NCI-H1092 (cell line): Measurements from ENCODE around the gene SLC7A5.
"Not testable (repeated sequence)": the region's sequence is repeated elsewhere in the genome, so short reads cannot be mapped to it uniquely, and the experiment has no call there.

Experiments used
- DNase-seq: peaks from one replicate; lab custom pipeline; 2025; lab: John Stamatoyannopoulos, UW

Gene SLC7A5

GRCh38 chr16:87822108-87822970 is 47.0 kb downstream of the SLC7A5 start:
- DNase-seq, result no peak

DNA sequence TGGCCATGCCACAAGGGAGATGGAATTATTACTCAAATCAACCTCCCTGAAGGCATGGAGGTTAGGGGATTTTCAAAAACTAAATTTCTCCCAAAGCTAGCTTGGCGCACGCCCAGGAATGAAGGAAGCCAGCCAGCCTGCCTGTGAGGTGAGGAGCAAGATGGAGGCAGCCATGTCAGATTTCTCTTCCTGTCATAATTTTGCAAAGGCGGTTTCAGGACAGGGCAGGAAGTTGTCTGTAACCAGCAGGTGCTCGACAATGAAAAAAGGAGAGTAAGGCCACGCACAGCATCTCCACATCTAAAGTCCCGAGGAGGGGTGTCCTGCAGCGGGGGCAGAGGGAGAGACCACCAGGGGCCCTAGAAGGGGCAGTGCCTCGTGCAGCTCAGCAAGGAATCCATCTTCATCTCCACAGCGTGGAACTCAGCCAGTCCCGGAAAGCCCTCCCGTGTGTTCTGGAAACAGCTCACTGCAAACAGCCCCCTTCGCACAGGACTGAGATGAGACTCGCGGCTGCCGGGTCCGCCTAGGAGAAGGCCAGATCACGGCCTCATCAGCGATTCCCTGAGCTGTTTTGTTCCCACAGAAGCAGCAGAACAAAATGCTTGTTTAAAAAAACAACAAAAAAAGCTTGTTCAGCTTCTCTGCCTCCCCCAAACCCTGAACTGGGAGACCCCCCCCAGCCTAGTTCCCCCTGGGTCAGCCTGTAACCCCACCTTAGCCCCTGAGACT is 47.8 kb downstream of the SLC7A5 start:
- no peak for DNase-seq

- DNase-seq, result no peak
These were observed 49.3 kb downstream of the SLC7A5 start for GRCh38 chr16:87819983-87820382.

GRCh38 chr16:87819282-87819681 is 50.0 kb downstream of the SLC7A5 start:
- no peak for DNase-seq

DNA sequence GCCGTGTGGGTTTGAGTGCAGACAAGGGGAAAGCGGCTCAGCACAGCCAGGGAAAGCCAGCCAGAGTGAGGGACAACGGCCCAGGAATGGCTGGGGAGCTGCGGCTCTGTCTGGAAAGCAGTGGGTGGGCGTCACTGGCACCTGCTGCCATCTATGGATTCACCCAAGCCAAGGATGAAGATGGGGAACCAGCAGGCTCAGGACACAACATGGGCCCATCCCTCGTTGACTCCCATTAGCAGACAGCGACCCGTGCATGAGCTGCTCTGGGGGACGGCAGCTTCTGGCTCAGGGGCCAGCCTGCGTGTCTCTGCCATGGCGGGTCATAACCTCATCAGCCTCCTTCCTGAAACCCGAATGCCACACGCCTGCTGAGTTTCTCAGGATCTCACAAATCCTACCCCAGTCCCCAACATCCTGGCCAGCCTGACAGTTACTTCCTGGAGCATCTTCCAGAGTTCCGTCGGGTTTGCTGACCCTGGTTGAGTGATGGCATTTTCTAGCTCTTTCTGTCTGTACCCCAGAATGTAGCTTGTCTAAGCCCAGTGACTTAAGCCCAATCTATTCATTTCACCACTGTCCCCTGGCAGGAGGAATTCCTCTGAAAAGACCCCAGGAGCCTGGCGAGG is 50.7 kb downstream of the SLC7A5 start:
- DNase-seq, result no peak

DNA sequence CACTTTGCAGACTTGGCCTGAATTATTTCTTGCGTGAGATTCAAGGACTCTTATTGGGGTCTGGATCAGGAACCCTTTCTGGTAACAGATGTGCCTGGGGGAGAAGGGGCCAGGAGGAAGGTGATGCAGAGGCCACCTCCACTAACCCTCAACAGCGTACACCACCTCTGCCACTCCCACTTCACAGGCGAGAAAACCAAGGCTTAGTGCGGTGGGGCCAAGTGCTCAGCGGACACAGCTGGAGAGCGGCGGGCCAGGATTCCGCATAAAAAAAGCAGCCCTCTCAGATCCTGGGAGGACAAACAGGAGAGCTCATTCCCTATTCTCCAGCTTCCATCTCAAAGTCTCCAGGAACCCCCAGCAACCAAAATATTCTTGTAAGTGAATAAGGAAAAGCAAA is 51.4 kb downstream of the SLC7A5 start:
- no peak for DNase-seq

DNA sequence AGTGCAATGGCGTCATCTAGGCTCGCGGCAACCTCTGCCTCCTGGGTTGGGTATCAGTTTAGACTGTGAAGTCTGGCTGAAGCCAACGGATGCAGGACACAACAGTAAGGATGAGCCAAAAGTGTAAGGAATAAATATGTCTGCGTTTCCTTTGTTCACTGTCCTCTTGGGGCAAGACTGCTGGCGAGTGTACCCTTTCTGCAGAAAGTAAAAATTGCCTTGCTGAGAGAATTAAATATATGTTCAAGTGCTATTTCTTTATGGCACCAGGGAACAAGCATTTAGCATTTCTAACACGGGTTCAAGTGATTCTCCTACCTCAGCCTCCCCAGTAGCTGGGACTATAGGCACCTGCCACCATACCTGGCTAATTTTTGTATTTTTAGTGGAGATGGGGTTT is 51.9 kb downstream of the SLC7A5 start:
- DNase-seq, result not testable (repeated sequence)

- no peak for DNase-seq
These were observed 52.7 kb downstream of the SLC7A5 start for GRCh38 chr16:87816507-87817100.

DNA sequence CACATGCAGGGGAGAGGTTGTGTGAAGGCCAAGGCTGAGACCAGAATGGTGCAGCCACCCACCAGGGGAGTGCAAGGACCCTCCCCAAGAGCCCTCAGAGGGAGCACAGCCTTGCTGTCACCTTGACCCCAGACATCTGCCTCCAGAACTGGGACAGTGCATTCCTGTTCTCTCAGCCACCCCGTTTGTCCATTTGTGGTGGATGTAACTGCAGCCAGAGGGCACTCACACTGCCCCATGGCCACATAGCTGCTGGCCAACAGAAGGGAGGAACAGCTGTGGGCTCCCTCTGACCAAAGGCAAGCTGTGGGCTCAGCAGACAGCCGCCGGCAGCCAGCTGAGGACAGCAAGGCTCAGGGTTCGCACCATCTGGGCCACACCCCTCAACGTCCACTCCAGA is 53.7 kb downstream of the SLC7A5 start:
- no peak for DNase-seq

DNA sequence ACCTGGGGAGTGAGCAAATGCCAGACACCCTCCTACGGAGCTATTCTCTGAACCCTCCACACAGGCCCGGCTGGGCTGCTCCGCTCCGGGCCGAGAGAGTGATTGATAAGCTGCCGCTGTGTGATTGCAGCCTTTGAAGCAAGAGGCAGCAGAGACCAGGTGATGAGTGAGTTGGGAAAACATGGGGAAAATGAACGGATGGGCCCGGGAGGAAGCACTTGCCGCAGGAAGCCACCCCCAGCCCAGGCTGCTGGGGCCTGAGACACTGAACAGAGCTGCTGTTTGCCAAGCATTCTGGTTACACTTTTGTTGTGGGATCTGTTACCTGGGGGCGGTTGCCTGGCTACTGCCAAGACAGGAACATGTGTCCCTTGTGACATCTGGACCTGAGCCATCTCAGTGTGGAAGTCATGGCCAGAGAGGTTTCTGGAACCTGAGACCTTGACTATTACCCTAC is 57.1 kb downstream of the SLC7A5 start:
- no peak for DNase-seq

- DNase-seq, result not testable (repeated sequence)
These were observed 57.9 kb downstream of the SLC7A5 start for GRCh38 chr16:87811454-87811853.

DNA sequence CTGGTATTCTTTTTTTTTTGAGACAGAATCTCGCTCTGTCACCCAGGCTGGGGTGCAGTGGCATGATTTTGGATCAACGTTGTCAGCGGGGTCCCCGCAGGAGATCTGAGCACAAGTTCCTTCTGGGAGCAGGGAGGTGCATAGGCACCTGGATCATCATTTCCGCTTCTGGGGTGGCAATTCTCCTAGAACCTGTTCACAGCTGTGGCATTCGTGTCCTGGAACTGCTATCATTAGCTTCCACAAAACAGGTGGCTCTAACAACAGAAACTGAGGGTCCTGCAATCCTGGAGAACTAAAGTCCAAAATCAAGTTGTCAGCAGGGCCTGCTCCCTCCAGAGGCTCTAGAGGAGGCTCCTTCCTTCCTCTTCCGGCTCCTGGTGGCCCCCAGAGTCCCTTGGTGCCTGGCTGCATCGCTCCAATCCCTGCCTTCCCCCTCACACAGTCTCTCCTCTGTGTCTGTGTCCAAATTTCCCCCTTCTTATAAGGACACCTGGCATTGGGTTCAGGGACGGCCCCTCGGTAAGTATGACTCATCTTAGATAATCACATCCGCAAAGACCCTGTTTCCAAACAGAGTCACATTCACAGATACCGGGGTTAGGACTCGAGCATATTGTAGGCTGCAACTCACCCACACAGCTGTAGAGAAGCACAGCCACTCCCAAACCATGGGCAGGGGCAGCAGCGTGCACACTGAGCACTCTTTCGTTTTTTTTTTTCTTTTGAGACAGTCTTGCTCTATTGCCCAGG is 60.0 kb downstream of the SLC7A5 start:
- DNase-seq, result no peak

DNA sequence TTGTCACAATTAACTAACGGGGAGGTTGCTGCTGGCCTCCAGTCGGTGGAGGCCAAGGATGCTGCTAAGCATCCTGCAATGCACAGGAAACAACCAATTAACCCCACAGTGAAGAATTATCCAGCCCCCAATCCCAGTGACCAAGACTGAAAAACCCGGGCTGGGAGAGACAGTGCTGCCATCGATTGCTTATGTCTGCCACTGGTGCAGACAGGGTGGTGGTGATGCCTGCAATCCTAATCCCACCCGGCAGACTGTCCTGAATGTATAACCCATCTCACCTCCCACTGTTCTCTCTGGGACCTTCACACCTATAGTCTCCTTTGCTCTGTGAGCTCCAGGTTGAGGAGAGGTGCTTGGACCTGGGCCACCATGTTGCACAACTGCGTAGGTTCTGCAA is 61.2 kb downstream of the SLC7A5 start:
- DNase-seq, result no peak

DNA sequence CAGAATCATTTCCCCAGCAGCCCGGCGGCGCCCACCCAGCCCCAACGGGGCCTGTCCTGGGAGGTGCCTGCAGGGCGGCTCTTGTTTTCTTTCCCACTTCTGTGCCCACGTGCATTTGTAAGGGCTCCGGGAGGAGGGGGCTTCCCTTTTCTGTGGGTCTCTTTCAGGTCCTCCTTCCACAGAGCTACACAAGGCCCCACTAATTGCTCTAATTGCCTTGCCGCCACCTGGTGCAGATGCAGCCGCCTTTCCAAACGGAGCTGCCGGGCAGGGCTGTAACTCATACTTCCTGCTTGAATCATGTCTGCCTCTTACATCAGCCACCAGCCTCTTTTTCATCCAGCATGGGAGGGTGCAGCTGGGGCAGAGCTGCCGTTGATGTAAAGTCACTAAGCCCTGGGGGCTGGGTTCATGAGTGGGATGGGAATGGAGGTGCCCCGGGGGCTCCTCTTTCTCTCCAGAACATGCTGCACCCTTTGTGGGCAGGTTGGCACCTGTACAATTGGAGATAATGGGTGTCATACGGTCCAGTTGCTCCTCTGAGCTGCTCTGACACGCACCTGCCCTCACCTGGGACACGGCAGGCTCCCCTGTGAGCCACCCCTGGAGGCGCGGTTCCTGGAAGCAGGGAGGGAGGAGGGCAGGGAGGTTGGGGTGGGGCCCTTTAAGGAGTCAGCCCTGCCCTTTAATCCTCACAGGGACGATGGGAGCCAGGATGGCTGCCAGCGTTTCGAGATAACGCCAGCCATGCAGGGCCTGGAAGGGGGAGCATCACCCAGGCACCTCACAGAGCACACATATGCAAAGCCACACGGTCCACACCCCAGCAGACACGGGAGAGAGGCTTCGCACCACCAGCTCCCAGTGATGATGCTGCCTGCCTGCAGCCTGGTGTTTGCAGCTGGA is 62.4 kb downstream of the SLC7A5 start:
- peak; percentile 78 for DNase-seq

- DNase-seq, result no peak
These were observed 63.1 kb downstream of the SLC7A5 start for GRCh38 chr16:87806261-87806640.

DNA sequence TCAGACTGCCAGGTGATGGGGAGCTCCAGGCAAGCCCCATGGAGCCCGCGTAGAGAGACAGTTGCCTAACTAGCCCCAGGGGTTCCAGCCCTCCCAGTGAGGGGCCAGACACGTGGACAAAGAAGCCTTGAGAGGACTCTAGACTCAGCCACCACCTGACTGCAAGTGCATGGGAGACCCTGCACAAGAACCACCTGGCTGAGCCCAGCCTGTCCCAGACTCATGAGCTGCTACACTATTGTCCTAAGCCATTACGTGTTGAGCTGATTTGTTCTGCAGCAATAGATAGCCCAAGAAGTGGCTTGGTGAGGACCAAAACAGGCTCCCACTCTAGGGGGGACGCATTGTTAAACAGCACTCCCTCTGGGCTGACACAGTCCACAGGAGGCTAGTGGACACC is 65.9 kb downstream of the SLC7A5 start:
- DNase-seq, result no peak

GRCh38 chr16:87802670-87803069 is 66.6 kb downstream of the SLC7A5 start:
- no peak for DNase-seq

- DNase-seq, result no peak
These were observed 67.5 kb downstream of the SLC7A5 start for GRCh38 chr16:87801679-87802259.

DNA sequence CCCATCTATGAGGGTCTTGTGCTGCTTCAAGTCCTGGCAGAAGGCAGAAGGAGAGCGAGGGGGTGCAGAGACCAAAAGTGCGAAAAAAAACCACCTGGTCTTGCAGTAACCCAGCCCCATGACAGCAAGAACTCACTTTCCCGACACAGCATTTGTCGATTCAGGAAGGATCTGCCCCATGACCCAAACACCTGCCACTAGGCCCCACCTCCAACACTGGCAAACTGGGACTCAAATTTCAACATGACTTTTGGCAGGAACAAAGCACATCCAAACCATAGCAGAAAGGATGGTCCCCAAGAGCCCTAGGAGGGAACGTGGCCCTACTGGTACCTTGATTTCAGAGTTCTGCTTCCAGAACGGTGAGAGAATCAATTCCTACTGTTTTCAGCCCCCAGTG is 68.8 kb downstream of the SLC7A5 start:
- DNase-seq, result no peak

DNA sequence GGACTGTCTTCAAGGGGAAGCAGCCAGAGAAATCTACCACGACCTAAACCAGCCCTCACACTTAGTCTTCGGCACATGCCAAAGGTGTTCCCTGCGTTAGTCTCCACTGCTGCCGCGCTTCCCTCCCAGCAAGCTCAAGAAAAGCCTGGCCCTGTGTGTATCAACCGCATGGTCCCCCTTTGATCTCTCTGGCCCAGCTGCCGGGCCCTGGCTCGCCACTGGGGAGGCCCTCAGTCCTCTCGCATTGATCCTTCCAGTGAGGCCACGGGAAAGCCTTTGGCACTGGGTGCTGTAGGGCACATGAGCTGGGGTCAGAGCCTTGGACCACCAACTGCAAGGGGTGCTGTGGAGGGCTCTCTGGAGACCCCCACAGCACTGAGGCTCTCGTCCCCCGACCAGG is 74.0 kb downstream of the SLC7A5 start:
- no peak for DNase-seq
